GM19193 (cell line): ENCODE data around the gene RNF151.

Experiments
- POLR2A ChIP-seq: IDR thresholded peaks from 4 replicates; pipeline ENCODE4 v1.6.1; 2011; ENCODE audit not compliant: insufficient read depth, insufficient read length; ENCODE audit errors: extremely low read depth

The RNF151 gene, protein sequence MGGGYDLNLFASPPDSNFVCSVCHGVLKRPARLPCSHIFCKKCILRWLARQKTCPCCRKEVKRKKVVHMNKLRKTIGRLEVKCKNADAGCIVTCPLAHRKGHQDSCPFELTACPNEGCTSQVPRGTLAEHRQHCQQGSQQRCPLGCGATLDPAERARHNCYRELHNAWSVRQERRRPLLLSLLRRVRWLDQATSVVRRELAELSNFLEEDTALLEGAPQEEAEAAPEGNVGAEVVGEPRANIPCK

GRCh38 chr16:1966460-1966859 is at the start of gene RNF151:
RNF151 (plus strand) TSS chr16:1966856; CDS start chr16:1966882, 26 bp downstream.
- no peak for TF ChIP-seq POLR2A

DNA sequence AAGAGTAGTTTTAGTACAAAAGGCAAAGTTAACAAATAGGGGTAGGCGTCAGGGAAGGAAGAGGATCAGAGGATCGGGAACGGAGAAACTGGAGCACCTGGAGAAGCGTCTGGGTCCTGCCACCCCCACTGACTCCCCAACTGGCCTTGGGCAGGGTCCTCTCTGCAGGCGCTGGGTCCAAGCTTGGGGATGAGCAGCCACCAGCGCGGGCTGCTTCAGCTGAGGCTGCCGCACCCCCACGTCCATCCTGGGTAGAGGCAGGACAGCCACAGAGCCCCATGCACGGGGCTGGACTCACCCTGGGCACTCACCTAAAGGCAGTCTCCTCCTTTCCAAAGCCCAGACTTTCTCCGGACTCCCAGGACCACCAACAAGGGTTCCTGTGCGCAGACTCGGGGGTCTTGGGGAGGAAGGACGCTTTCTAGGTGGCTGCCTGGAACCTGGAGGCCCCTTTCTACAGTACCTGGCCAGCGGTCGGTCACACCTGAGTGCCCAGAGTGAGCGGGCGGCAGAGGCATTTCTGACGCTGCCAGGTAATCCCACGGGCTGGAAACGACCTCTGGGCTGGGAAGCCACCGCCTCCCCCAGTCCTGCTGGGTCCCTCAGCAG is 49.5 kb upstream of the RNF151 start:
- TF ChIP-seq POLR2A, result no peak

GRCh38 chr16:1917665-1918350 is 48.8 kb upstream of the RNF151 start:
- TF ChIP-seq POLR2A, result no peak

DNA sequence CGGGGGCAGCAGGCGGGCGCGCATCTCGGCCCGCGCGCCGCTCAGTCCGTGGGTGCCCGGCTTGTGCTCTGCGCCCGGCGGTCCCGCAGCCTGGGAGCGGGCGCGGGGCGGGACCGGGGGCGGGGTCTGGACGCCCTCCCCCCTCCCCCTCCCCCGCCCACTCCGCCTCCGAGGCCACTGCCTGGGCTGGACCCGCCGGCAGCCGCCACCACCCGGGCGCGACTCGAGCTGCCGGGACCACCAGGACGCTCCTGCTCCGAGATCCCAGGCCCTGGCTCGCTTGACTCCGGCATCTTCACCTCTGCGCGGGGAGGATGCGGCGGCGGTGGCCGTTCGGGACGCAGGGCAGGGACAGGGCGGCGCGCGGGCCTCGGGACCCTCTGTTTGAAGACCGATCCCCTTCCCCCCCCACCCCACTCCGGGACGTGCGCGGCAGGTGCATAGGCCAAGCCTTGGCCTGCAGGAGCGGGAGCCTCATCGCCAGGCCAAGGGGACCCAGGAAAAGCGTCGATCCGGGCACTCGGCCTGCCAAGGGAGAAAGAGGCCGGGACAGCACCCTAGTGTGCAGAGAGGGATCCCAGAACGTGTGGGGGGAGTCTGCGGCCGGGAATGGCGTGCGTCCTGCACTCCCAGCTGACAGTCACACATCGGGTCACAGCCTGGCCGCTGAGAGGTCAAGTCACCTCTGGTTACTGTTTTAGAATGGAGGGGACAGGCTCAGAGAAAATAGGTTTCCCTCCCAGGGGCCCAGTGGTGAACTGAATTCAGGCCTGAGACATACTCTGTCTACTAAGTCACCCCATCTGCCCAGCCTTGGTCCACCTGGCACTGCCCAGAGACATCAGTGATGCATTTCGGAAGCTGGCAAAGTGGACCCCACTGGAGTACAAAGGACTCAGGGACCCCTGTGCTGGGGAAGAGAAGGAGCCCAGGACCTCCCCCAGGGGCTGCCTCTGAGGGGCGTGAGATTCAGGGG is 48.0 kb upstream of the RNF151 start, which contains the start of gene HS3ST6:
Gene HS3ST6, minus strand, starts transcription at position 65 of the 976 bp plus-strand sequence. CDS start 92 bp downstream, outside the sequence.
- no peak for TF ChIP-seq POLR2A

DNA sequence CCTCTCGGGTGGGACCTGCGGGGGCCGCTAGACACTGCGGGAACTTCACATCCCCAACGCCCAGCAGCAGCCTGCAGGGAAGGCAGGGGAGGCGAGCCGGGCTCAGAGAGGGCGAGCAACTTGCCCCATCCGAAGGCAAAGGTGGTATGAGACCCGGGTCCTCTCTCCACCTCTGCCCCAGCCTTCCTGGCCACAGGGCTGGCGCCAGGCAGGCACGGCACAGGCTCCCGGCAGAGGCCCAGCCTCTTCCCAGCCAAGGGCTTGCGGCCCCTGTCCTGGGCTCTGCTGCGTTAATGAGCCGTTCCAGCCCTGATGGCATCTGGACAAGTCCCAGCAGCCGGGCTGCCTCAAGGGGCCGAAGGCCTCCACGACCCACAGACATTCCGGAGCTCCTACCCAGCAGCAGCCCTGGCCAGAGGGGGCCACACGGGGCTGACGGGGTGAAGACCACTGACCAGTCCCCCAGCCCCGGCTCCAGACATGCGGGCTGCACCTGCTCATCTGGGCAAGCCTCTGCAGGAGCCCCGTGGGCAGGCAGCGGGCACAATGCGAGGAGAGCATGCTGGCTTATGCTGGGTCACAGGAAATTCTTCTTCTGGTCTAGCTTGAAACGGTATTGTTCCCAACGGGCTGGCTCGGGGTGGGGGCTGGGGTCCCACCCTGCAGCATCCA is 47.2 kb upstream of the RNF151 start:
- TF ChIP-seq POLR2A, result no peak

- no peak for TF ChIP-seq POLR2A
Observed at GRCh38 chr16:1920727-1921171, 45.9 kb upstream of the RNF151 start.

DNA sequence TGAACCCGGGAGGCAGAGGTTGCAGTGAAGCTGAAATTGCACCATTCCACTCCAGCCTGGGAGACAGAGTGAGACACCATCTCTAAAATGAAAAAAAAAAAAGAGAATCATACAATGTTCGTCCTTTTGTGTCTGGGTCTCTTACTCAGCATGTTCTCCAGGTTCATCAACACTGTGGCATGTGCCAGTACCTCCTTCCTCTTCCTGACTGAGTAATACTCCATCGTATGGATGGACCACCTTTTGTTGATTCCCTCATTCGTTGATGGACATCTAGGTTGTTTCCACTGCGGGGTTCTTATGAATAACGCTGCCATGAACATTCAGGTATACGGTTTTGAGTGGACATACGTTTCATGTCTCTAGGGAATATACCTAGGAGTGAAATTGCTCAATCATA is 44.3 kb upstream of the RNF151 start:
- no peak for TF ChIP-seq POLR2A

- no peak for TF ChIP-seq POLR2A
Observed at GRCh38 chr16:1923299-1924034, 43.2 kb upstream of the RNF151 start.

DNA sequence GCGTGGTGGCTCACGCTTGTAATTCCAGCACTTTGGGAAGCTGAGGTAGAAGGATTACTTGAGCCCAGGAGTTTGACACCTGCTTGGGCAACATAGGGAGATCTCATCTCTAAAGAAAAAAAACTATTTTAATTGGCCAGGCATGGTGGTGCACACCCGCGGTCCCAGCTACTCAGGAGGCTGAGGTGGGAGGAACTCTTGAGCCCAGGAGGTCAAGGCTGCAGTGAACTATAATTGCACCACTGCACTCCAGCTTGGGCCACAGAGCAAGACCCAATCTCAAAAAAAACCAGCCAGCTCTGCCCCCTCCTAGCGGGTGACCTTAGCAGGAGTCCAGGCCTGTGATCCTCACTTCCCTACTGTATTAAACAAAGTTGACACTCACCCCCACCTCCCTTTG is 42.6 kb upstream of the RNF151 start:
- TF ChIP-seq POLR2A, result no peak

- no peak for TF ChIP-seq POLR2A
Observed at GRCh38 chr16:1926271-1926670, 40.4 kb upstream of the RNF151 start.

- no peak for TF ChIP-seq POLR2A
Observed at GRCh38 chr16:1929105-1929504, 37.6 kb upstream of the RNF151 start.

DNA sequence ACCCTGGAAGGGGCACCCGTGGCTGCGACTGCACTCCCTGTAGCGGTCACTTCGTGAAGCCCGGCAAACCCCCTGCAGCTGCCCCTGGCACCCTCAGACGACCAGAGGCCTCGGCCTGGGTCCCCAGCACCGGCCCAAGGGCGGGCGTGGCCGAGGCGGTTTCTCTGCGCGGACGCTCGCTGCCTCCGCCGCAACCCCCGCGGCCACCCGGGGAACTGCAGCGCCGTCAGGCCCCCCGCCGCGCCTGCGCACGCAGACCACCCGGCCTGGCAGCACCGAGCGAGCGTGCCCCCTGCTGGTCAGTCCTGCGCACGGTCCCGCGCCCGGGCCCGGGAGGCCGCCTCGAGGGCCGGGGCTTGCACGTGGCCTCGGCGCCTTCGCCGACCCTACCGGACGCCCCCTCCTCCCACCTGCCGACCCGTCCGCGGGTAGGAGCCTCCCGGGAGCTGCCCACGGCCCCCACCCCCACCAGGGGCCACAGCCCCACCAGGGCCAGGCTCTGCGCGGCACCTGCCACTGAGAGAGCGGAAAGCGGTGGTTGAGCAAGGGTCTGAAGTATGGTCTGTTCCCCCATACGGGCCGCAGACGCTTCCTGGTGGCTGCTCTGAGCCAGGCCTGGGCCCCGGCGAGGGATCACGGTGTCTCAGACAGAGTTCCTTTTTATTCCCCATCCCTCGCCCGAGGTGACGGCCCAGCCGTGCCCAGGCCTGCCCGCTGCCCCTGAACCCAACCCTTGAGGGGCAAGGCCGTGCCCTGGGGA is 36.9 kb upstream of the RNF151 start:
- no peak for TF ChIP-seq POLR2A

GRCh38 chr16:1930338-1930720 is 36.3 kb upstream of the RNF151 start:
- TF ChIP-seq POLR2A, result no peak
